ENCODE measurements around the gene ANKRD53. TPM values are rescaled to one million over a fixed set of nuclear protein-coding genes. Genes with fewer than 3 reads are reported as not detected.

ANKRD53 gene
- total RNA-seq, 1 experiment from 2014 or later, result not detected

GRCh38 chr2:70988151-70988550 lies 9.7 kb downstream of the ANKRD53 start:
- peaks cover 5% of the 10 kb centered on the region for H3K4me1 Mint-ChIP-seq (ENCODE audit: low read depth, unreplicated experiment)
- no peak overlapping the region for H3K27ac Mint-ChIP-seq (ENCODE audit: unreplicated experiment)
- no TSS peak for BruUV-seq (replicated peaks)
- no peaks in the 10 kb centered on the region for H3K27me3 Mint-ChIP-seq (ENCODE audit: unreplicated experiment)
- H3K4me3 Mint-ChIP-seq (ENCODE audit: low read depth, unreplicated experiment), result no peak overlapping the region
- no peak for DNase-seq
- H3K36me3 Mint-ChIP-seq (ENCODE audit: insufficient read depth, unreplicated experiment), result peaks cover 33% of the 10 kb centered on the region
- intact Hi-C loops (cut with micrococcal nuclease; ENCODE audit: unreplicated experiment), result no loop called here
- no peaks in the 10 kb centered on the region for H3K9me3 Mint-ChIP-seq (ENCODE audit: low read depth, unreplicated experiment)
- TF ChIP-seq, protein P1, sequence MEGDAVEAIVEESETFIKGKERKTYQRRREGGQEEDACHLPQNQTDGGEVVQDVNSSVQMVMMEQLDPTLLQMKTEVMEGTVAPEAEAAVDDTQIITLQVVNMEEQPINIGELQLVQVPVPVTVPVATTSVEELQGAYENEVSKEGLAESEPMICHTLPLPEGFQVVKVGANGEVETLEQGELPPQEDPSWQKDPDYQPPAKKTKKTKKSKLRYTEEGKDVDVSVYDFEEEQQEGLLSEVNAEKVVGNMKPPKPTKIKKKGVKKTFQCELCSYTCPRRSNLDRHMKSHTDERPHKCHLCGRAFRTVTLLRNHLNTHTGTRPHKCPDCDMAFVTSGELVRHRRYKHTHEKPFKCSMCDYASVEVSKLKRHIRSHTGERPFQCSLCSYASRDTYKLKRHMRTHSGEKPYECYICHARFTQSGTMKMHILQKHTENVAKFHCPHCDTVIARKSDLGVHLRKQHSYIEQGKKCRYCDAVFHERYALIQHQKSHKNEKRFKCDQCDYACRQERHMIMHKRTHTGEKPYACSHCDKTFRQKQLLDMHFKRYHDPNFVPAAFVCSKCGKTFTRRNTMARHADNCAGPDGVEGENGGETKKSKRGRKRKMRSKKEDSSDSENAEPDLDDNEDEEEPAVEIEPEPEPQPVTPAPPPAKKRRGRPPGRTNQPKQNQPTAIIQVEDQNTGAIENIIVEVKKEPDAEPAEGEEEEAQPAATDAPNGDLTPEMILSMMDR (IDR thresholded peaks at IDR 0.05; ENCODE audit: unreplicated experiment), result no peak
- CTCF ChIA-PET, result no interaction called here

GRCh38 chr2:70988726-70989648 lies 10.6 kb downstream of the ANKRD53 start:
- DNase-seq, result no peak
- TF ChIP-seq, protein P1 (IDR thresholded peaks at IDR 0.05; ENCODE audit: unreplicated experiment), result no peak
- Mint-ChIP-seq H3K4me1 (ENCODE audit: low read depth, unreplicated experiment) (peaks cover 9% of the 10 kb centered on the region), H3K9me3 (ENCODE audit: low read depth, unreplicated experiment) (no peaks in the 10 kb centered on the region), H3K27ac (ENCODE audit: unreplicated experiment) (no peak overlapping the region), H3K36me3 (ENCODE audit: insufficient read depth, unreplicated experiment) (peaks cover 42% of the 10 kb centered on the region), H3K27me3 (ENCODE audit: unreplicated experiment) (no peaks in the 10 kb centered on the region), H3K4me3 (ENCODE audit: low read depth, unreplicated experiment) (no peak overlapping the region)
- no TSS peak for BruUV-seq (replicated peaks)
- intact Hi-C loops (cut with micrococcal nuclease; ENCODE audit: unreplicated experiment), result no loop called here
- CTCF ChIA-PET, result interaction anchor here (0.6 kb wide), 1 partner anchor 11 kb away, joined by 3 read pairs; no protein-coding TSS in a partner anchor

- Mint-ChIP-seq H3K36me3 (ENCODE audit: insufficient read depth, unreplicated experiment) (peaks cover 50% of the 10 kb centered on the region), H3K4me3 (ENCODE audit: low read depth, unreplicated experiment) (no peak overlapping the region), H3K9me3 (ENCODE audit: low read depth, unreplicated experiment) (no peaks in the 10 kb centered on the region), H3K4me1 (ENCODE audit: low read depth, unreplicated experiment) (peaks cover 9% of the 10 kb centered on the region), H3K27me3 (ENCODE audit: unreplicated experiment) (no peaks in the 10 kb centered on the region), H3K27ac (ENCODE audit: unreplicated experiment) (no peak overlapping the region)
- CTCF ChIA-PET, result no interaction called here
- TF ChIP-seq, protein P1 (IDR thresholded peaks at IDR 0.05; ENCODE audit: unreplicated experiment), result no peak
- intact Hi-C loops (cut with micrococcal nuclease; ENCODE audit: unreplicated experiment), result no loop called here
- BruUV-seq (replicated peaks), result no TSS peak
- no peak for DNase-seq
Observed at GRCh38 chr2:70990216-70990615, 11.8 kb downstream of the ANKRD53 start.

DNA sequence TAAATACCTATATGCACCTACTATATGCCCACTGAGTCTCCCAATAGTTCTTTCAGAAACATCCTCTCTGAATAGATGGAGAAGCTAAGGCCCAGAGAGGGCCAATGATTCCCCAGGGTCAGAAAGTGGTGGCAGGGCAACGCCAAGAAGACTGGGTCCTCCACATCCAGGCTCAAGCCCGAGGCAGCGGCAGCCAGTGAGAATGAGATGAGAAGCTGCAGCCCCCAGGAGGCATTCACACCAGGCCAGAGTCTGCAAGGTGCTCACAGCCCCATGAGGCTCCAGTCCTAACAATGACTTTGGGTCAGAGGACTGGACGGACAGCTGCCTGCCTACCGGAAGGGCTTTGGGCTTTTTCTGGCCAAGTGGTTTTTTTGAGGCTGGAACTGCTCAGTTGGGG lies 12.7 kb downstream of the ANKRD53 start:
- Mint-ChIP-seq H3K4me1 (ENCODE audit: low read depth, unreplicated experiment) (peaks cover 9% of the 10 kb centered on the region), H3K9me3 (ENCODE audit: low read depth, unreplicated experiment) (no peaks in the 10 kb centered on the region), H3K27ac (ENCODE audit: unreplicated experiment) (no peak overlapping the region), H3K36me3 (ENCODE audit: insufficient read depth, unreplicated experiment) (peaks cover 54% of the 10 kb centered on the region), H3K4me3 (ENCODE audit: low read depth, unreplicated experiment) (no peak overlapping the region), H3K27me3 (ENCODE audit: unreplicated experiment) (no peaks in the 10 kb centered on the region)
- intact Hi-C loops (cut with micrococcal nuclease; ENCODE audit: unreplicated experiment), result no loop called here
- no peak for DNase-seq
- TF ChIP-seq, protein P1 (IDR thresholded peaks at IDR 0.05; ENCODE audit: unreplicated experiment), result no peak
- no TSS peak for BruUV-seq (replicated peaks)
- CTCF ChIA-PET, result no interaction called here

All from Calu3 (cell line).